ENCODE data around the gene CYP20A1.

GRCh38 chr2:203238704-203239526 lies at the start of gene CYP20A1:
- no peak for TF ChIP-seq GABPA (IDR thresholded peaks at IDR 0.05; ENCODE audit: low read depth)
- TF ChIP-seq CTCF (IDR thresholded peaks at IDR 0.05; ENCODE audit: insufficient read depth, low read length): no peak
- TF ChIP-seq POLR2AphosphoS5 (IDR thresholded peaks at IDR 0.05; ENCODE audit: low read depth): peak; percentile 87
- TF ChIP-seq SPI1 (IDR thresholded peaks at IDR 0.05; ENCODE audit: borderline replicate concordance, low read depth): no peak
- TF ChIP-seq REST (IDR thresholded peaks at IDR 0.05; ENCODE audit: insufficient replicate concordance, low read depth): peak; percentile 38

All from HL-60 (cell line).